SH-SY5Y (cell line): ENCODE measurements around the gene ANO9.

Source experiments
- GATA2 ChIP-seq: IDR thresholded peaks from 2 replicates; pipeline ENCODE4 v1.6.1; 2011; ENCODE audit warnings: mild to moderate bottlenecking, low read depth, low read length
- GATA3 ChIP-seq: IDR thresholded peaks from 2 replicates; pipeline ENCODE4 v1.6.1; 2011; ENCODE audit warnings: low read depth, mild to moderate bottlenecking, low read length, moderate library complexity

- TF ChIP-seq GATA2 (no peak), GATA3 (no peak)
Observed at GRCh38 chr11:400241-400689, 41.5 kb downstream of the ANO9 start.
